Gastroesophageal sphincter (tissue), 4 donors: Measurements from ENCODE around the gene NRAP. TPM values are rescaled to one million over a fixed set of nuclear protein-coding genes. Genes with fewer than 3 reads are reported as not detected.

Experiments
- ATAC-seq: fragments of 150-250 bp; one replicate; pipeline ENCODE4 v1.9.1; 2016; ENCODE audit warnings: mild to moderate bottlenecking, moderate library complexity
- H3K27ac ChIP-seq, 4 donors: fragments of 200-600 bp; sonication (generic) in 3 of 4; 1 replicate in 3 of 4; 2 replicates in 1 of 4; pipeline ENCODE4 v1.5.1; 2016 to 2019
- H3K27me3 ChIP-seq: fragments of 200-600 bp; sonication (generic); one replicate; pipeline ENCODE4 v1.5.1; 2019
- H3K36me3 ChIP-seq, 2 donors: fragments of 200-600 bp; sonication (generic); one replicate each; pipeline ENCODE4 v1.5.1; 2019; ENCODE audit warnings: control low read depth in 1 of 2
- H3K4me1 ChIP-seq, 3 donors: fragments of 200-600 bp; sonication (generic); 1 replicate in 2 of 3; 2 replicates in 1 of 3; pipeline ENCODE4 v1.5.1; 2016 to 2019; ENCODE audit warnings: control low read depth in 2 of 3
- H3K4me3 ChIP-seq, 2 donors: fragments of 200-600 bp; sonication (generic); one replicate each; pipeline ENCODE4 v1.5.1; 2019; ENCODE audit warnings: mild to moderate bottlenecking in 1 of 2, moderate library complexity in 1 of 2
- H3K9me3 ChIP-seq, 3 donors: fragments of 200-600 bp; sonication (generic); one replicate each; pipeline ENCODE4 v1.5.1; 2017 to 2019; ENCODE audit warnings: control low read depth in 2 of 3
- EP300 ChIP-seq: sonication (generic); formaldehyde crosslinking; IDR thresholded peaks from one replicate; pipeline ENCODE4 v1.6.1; 2017; ENCODE audit warnings: antibody characterized with exemption, mild to moderate bottlenecking
- POLR2A ChIP-seq, 2 donors: fragments of 450-650 bp; IDR thresholded peaks; one replicate each; pipeline ENCODE4 v1.6.1; 2017; ENCODE audit warnings: antibody characterized with exemption in 2 of 2, mild to moderate bottlenecking in 2 of 2, moderate library complexity in 1 of 2
- POLR2AphosphoS5 ChIP-seq: sonication (generic); formaldehyde crosslinking; IDR thresholded peaks from one replicate; pipeline ENCODE4 v1.6.1; 2017; ENCODE audit warnings: antibody characterized with exemption
- WGBS, 2 donors: methylation state at CpG; one replicate each; pipeline ENCODE4 v1.1.5; 2018; ENCODE audit warnings: low coverage in 1 of 2; 5-methylcytosine and 5-hydroxymethylcytosine counted together
- total RNA-seq, 4 donors: library from RNA; depleted of rRNA; stranded (reverse); fragments of >200 nt; gene quantifications; one replicate each; pipeline ENCODE4 v1.1.0, GENCODE V29; 2016
- TF ChIP-seq, protein P1 (sequence below), 4 experiments: fragments of 200-600 bp in 2 of 4; fragments of 450-650 bp in 2 of 4; sonication (generic) in 1 of 4; IDR thresholded peaks; one replicate each; pipeline ENCODE4 v1.5.1; 2017 to 2019; ENCODE audit warnings: antibody characterized with exemption in 4 of 4, mild to moderate bottlenecking in 2 of 4, moderate library complexity in 2 of 4

The NRAP gene
- total RNA-seq, 4 donors from 2014 or later = under 0.01 TPM; not detected in 3

DNA sequence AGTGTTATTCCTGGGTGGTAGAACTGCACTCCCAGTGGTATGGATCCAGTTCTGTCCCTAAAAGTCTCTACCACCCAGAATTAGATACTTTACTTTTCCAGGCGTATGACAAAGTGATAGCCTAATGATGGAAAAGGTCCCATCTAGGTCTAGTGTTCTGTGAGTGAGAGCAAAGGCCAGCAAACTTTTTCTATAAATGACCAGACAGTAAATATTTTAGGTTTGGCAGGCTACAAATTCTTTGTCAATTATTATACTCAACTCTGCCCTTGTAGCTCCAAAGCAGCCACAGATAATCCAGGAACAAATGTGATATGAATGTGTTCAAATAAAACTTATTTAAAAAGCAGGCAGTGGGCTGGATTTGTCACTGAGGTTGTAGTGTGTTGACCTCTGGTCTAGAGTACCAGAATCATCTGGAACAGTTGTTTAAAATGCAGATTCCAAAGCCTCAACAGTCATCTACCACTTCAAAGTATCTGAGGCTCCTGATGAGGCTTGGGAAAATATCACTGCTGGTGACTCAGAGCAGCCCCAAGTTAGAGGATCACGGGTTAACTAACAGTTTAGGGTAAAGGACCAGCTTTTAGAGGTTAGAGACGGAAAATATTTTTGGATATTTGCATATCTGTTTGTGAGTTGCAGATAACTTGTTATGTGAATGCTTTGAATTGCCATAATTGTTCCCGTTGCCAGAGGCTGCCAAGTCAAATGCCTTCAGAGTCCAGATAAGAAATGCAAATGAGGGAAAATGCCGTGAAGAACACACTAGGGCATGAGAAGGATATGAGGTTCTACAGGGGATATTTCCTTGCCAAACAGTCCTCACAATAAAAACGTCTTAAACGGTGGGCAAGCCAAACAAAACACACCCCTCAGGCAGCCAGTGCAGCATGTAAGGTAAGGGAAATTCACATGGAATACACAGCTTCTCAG is 19.4 kb downstream of the NRAP start:
- Histone ChIP-seq H3K4me1 (peaks cover 0 to 10% (median 0%) of the 10 kb centered on the region in 3 donors), H3K9me3 (no peaks in the 10 kb centered on the region), H3K27me3 (no peaks in the 10 kb centered on the region), H3K36me3 (no peaks in the 10 kb centered on the region), H3K4me3 (no peak overlapping the region), H3K27ac (no peak overlapping the region)
- no peak for TF ChIP-seq POLR2A (IDR thresholded peaks at IDR 0.05)
- ATAC-seq = no peak
- 23 to 46% methylated on average over 7 of the region's 7 CpGs for WGBS, 2 donors

DNA sequence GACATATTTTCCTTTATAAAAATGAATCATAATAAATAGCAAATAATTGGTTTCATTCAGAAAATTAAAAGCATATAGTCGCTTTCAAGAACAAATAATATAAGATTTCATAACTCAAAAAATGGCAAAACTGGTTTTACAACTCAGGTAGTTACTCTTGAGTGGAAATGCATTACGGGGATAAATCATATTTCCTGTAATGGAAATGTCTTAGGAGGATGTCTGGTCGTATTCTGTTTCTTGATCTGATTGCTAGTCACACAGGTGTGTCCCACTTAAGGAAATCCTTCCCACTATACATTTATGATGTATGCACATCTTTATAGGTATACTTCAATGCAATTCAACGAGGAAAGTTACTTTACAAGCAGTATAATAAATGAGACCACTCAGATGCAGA is 20.7 kb downstream of the NRAP start:
- Histone ChIP-seq H3K4me1 (peaks cover 0 to 5% (median 0%) of the 10 kb centered on the region in 3 donors), H3K27me3 (no peaks in the 10 kb centered on the region), H3K36me3 (no peaks in the 10 kb centered on the region), H3K4me3 (no peak overlapping the region), H3K27ac (no peak overlapping the region), H3K9me3 (no peaks in the 10 kb centered on the region)
- ATAC-seq = no peak
- TF ChIP-seq EP300 (no peak), POLR2AphosphoS5 (no peak), POLR2A (IDR thresholded peaks at IDR 0.05) (no peak)
- TF ChIP-seq, protein P1, sequence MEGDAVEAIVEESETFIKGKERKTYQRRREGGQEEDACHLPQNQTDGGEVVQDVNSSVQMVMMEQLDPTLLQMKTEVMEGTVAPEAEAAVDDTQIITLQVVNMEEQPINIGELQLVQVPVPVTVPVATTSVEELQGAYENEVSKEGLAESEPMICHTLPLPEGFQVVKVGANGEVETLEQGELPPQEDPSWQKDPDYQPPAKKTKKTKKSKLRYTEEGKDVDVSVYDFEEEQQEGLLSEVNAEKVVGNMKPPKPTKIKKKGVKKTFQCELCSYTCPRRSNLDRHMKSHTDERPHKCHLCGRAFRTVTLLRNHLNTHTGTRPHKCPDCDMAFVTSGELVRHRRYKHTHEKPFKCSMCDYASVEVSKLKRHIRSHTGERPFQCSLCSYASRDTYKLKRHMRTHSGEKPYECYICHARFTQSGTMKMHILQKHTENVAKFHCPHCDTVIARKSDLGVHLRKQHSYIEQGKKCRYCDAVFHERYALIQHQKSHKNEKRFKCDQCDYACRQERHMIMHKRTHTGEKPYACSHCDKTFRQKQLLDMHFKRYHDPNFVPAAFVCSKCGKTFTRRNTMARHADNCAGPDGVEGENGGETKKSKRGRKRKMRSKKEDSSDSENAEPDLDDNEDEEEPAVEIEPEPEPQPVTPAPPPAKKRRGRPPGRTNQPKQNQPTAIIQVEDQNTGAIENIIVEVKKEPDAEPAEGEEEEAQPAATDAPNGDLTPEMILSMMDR (IDR thresholded peaks at IDR 0.05) = no peak
- 84 to 88% methylated on average over 4 of the region's 4 CpGs for WGBS, 2 donors

DNA sequence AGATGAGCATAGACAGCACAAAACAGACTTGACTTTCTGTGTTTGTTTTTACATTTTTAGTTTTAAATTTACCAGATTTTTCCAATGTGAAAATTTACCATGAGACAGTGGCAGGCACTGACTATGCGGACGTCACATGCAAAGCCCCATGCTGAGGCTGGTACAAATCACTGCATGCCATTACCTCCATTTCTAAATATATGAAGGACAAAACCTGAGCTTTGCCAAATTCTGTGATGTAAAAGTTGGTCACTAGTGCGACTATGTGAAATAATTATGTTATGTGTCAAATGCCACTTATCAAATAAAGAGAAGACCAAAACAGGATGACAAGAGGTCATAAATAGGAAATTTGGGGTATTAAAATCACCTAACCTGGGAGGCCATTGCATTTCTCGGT is 22.1 kb downstream of the NRAP start:
- Histone ChIP-seq H3K27me3 (no peaks in the 10 kb centered on the region), H3K36me3 (no peaks in the 10 kb centered on the region), H3K9me3 (no peaks in the 10 kb centered on the region), H3K4me3 (no peak overlapping the region), H3K4me1 (peaks cover 0 to 5% (median 0%) of the 10 kb centered on the region in 3 donors), H3K27ac (no peak overlapping the region)
- TF ChIP-seq POLR2A (IDR thresholded peaks at IDR 0.05) (no peak), EP300 (no peak), POLR2AphosphoS5 (no peak)
- TF ChIP-seq, protein P1 (IDR thresholded peaks at IDR 0.05) = no peak
- ATAC-seq = no peak
- 71 to 94% methylated on average over 4 of the region's 4 CpGs for WGBS, 2 donors

DNA sequence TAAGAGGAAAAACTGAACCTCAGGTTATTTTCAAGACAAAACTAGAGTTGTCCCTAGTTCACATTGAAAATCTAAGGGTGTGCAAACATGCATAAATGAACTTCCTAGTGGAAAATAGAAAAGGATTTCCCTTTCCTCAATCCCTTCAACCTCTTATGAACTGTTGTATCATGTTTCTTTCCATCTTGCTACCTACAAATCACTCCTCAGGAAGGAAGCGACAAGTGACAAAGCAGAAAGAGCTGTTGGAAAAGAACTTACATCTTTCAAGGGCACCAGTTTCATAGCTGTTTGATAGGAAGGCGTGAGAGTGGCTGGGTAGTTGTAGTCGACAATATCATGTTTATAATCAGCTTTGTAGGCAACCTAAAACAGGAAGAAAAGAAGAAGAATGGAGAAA is 23.9 kb downstream of the NRAP start:
- H3K27me3 ChIP-seq = no peaks in the 10 kb centered on the region
- no peaks in the 10 kb centered on the region for H3K9me3 ChIP-seq
- ATAC-seq = no peak
- H3K27ac ChIP-seq = no peak overlapping the region
- no peaks in the 10 kb centered on the region for H3K36me3 ChIP-seq
- no peak overlapping the region for H3K4me3 ChIP-seq
- 75 to 81% methylated on average over 3 of the region's 3 CpGs for WGBS, 2 donors
- H3K4me1 ChIP-seq = peaks cover 0 to 5% (median 0%) of the 10 kb centered on the region in 3 donors
- TF ChIP-seq, protein P1 (IDR thresholded peaks at IDR 0.05) = no peak
- no peak for TF ChIP-seq EP300
- no peak for TF ChIP-seq POLR2AphosphoS5
- no peak for TF ChIP-seq POLR2A (IDR thresholded peaks at IDR 0.05)

DNA sequence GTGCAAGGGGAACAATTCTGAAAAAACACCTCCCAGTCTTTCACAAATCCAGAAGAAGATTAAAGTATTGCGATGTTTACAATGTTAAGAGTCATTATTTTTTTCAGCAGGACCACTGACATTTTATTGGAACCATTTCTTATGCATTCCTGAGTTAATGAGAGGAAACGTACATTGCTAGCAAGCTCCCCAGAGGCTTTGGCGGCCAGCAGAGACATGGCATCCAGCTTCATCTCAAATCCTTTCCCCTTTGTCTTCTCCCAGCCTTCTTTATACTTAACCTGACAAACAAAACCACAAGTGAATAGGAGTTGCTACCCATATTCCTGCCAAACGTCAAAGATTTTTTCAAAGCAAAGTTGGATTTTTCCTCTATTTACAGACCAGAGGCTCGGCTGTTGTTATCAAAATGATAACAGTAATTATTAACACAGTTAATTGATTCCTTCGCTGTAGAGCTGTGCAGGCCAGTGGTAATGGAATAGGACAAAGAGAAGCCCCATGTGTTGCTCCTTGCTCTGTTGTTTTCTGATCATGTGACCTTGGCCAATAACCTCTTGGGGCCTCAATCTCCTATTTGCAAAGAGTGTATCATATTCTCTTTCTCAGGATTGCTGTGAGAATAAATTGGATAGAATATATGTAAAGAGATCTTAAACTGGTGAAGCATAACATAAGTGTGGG is 32.0 kb downstream of the NRAP start:
- H3K27me3 ChIP-seq = no peaks in the 10 kb centered on the region
- no peak overlapping the region for H3K27ac ChIP-seq
- ATAC-seq = no peak
- 35 to 59% methylated on average over 5 to 6 of the region's 6 CpGs for WGBS, 2 donors
- no peaks in the 10 kb centered on the region for H3K9me3 ChIP-seq
- no peak for TF ChIP-seq POLR2A (IDR thresholded peaks at IDR 0.05)
- H3K4me3 ChIP-seq = no peak overlapping the region
- peaks cover 0 to 23% (median 6%) of the 10 kb centered on the region in 3 donors for H3K4me1 ChIP-seq
- no peaks in the 10 kb centered on the region for H3K36me3 ChIP-seq
